ENCODE results near the gene IQCB1. TPM values are rescaled to one million over a fixed set of nuclear protein-coding genes. Genes with fewer than 3 reads are reported as not detected.

IQCB1 gene
- total and polyA plus RNA-seq, 10 of the 15 experiments (the other 5 are each of a cell fraction or from before 2014, with no cell fraction given) = 36.0 to 69.4 (median 48.9) TPM

GRCh38 chr3:121737644-121738043 lies 97.2 kb downstream of the IQCB1 start (continued):
- TF ChIP-seq, protein P1, sequence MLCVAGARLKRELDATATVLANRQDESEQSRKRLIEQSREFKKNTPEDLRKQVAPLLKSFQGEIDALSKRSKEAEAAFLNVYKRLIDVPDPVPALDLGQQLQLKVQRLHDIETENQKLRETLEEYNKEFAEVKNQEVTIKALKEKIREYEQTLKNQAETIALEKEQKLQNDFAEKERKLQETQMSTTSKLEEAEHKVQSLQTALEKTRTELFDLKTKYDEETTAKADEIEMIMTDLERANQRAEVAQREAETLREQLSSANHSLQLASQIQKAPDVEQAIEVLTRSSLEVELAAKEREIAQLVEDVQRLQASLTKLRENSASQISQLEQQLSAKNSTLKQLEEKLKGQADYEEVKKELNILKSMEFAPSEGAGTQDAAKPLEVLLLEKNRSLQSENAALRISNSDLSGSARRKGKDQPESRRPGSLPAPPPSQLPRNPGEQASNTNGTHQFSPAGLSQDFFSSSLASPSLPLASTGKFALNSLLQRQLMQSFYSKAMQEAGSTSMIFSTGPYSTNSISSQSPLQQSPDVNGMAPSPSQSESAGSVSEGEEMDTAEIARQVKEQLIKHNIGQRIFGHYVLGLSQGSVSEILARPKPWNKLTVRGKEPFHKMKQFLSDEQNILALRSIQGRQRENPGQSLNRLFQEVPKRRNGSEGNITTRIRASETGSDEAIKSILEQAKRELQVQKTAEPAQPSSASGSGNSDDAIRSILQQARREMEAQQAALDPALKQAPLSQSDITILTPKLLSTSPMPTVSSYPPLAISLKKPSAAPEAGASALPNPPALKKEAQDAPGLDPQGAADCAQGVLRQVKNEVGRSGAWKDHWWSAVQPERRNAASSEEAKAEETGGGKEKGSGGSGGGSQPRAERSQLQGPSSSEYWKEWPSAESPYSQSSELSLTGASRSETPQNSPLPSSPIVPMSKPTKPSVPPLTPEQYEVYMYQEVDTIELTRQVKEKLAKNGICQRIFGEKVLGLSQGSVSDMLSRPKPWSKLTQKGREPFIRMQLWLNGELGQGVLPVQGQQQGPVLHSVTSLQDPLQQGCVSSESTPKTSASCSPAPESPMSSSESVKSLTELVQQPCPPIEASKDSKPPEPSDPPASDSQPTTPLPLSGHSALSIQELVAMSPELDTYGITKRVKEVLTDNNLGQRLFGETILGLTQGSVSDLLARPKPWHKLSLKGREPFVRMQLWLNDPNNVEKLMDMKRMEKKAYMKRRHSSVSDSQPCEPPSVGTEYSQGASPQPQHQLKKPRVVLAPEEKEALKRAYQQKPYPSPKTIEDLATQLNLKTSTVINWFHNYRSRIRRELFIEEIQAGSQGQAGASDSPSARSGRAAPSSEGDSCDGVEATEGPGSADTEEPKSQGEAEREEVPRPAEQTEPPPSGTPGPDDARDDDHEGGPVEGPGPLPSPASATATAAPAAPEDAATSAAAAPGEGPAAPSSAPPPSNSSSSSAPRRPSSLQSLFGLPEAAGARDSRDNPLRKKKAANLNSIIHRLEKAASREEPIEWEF (IDR thresholded peaks at IDR 0.05; ENCODE audit: insufficient replicate concordance, low read depth, low read length) = no peak
- TF ChIP-seq, protein P2, sequence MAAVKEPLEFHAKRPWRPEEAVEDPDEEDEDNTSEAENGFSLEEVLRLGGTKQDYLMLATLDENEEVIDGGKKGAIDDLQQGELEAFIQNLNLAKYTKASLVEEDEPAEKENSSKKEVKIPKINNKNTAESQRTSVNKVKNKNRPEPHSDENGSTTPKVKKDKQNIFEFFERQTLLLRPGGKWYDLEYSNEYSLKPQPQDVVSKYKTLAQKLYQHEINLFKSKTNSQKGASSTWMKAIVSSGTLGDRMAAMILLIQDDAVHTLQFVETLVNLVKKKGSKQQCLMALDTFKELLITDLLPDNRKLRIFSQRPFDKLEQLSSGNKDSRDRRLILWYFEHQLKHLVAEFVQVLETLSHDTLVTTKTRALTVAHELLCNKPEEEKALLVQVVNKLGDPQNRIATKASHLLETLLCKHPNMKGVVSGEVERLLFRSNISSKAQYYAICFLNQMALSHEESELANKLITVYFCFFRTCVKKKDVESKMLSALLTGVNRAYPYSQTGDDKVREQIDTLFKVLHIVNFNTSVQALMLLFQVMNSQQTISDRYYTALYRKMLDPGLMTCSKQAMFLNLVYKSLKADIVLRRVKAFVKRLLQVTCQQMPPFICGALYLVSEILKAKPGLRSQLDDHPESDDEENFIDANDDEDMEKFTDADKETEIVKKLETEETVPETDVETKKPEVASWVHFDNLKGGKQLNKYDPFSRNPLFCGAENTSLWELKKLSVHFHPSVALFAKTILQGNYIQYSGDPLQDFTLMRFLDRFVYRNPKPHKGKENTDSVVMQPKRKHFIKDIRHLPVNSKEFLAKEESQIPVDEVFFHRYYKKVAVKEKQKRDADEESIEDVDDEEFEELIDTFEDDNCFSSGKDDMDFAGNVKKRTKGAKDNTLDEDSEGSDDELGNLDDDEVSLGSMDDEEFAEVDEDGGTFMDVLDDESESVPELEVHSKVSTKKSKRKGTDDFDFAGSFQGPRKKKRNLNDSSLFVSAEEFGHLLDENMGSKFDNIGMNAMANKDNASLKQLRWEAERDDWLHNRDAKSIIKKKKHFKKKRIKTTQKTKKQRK (IDR thresholded peaks at IDR 0.05; ENCODE audit: low read depth, low read length) = no peak
- no peak for TF ChIP-seq MEF2B (IDR thresholded peaks at IDR 0.05; ENCODE audit: partially characterized antibody, poor library complexity, severe bottlenecking)
- no peak for TF ChIP-seq JUND (IDR thresholded peaks at IDR 0.05; ENCODE audit: low read depth, low read length)
- no peak for TF ChIP-seq NR2F1 (conservative IDR thresholded peaks at IDR 0.05)

Data from GM12878 (cell line).